Measurements from ENCODE around the gene SULT1A2.

GRCh38 chr16:28603381-28604185 lies 6.7 kb upstream of the SULT1A2 start:
- TF ChIP-seq REST (IDR thresholded peaks at IDR 0.05; ENCODE audit: insufficient read depth in 1 of 2, low read depth in 2 of 2, low read length in 2 of 2) (no peak), POLR2AphosphoS5 (IDR thresholded peaks at IDR 0.05; ENCODE audit: low read depth, low read length) (no peak), SIN3A (IDR thresholded peaks at IDR 0.05; ENCODE audit: borderline replicate concordance, insufficient read depth, low read length) (no peak), TAF1 (IDR thresholded peaks at IDR 0.05; ENCODE audit: borderline replicate concordance, insufficient read depth, low read length) (no peak), FOXP2 (optimal IDR thresholded peaks at IDR 0.05; ENCODE audit: borderline replicate concordance, extremely low read depth, extremely low read length, insufficient read depth) (no peak)

Measured in PFSK-1 (cell line).